A549 (cell line): ENCODE measurements around the gene PIR.

ENCODE experiments used
- CTCF ChIP-seq: fragments of >200 bp; sonication (Bioruptor Twin); formaldehyde crosslinking; IDR thresholded peaks from 3 replicates; pipeline ENCODE4 v1.5.1; 2016
- E2F6 ChIP-seq: IDR thresholded peaks from 2 replicates; pipeline ENCODE4 v1.6.1; 2012; ENCODE audit warnings: low read depth, borderline replicate concordance
- ELK1 ChIP-seq: fragments of 150-350 bp; IDR thresholded peaks from 2 replicates; pipeline ENCODE4 v1.6.1; 2014; ENCODE audit warnings: low read depth, mild to moderate bottlenecking, low read length
- EP300 ChIP-seq, 2 experiments: fragments of >200 bp; sonication (Bioruptor Twin); formaldehyde crosslinking; IDR thresholded peaks; 2 replicates in 1 of 2; 3 replicates in 1 of 2; pipeline ENCODE4 v1.6.1; 2016 to 2017
- ESRRA ChIP-seq: fragments of 150-350 bp; IDR thresholded peaks from 2 replicates; pipeline ENCODE4 v1.6.1; 2014; ENCODE audit warnings: mild to moderate bottlenecking, low read length, borderline replicate concordance
- MYC ChIP-seq: IDR thresholded peaks from 2 replicates; pipeline ENCODE4 v1.6.1; 2012; ENCODE audit warnings: mild to moderate bottlenecking, inconsistent platforms, low read length, improper control_type of control experiment, borderline replicate concordance
- PHF8 ChIP-seq: fragments of 200-600 bp; sonication (generic); IDR thresholded peaks from 2 replicates; pipeline ENCODE4 v1.6.1; 2016; ENCODE audit warnings: low read depth, mild to moderate bottlenecking, antibody characterized with exemption, moderate library complexity, borderline replicate concordance
- POLR2A ChIP-seq: IDR thresholded peaks from 2 replicates; pipeline ENCODE4 v1.6.1; 2012; ENCODE audit warnings: mild to moderate bottlenecking, low read length
- RAD21 ChIP-seq, 2 experiments: fragments of >200 bp in 1 of 2; sonication (Bioruptor Twin) in 1 of 2; formaldehyde crosslinking in 1 of 2; IDR thresholded peaks in 1 of 2; conservative IDR thresholded peaks in 1 of 2; 2 replicates in 1 of 2; 3 replicates in 1 of 2; pipeline ENCODE4 v1.6.1; 2012 to 2018; ENCODE audit warnings: inconsistent platforms in 1 of 2
- SMC3 ChIP-seq: fragments of >200 bp; sonication (Bioruptor Twin); formaldehyde crosslinking; IDR thresholded peaks from 3 replicates; pipeline ENCODE4 v1.6.1; 2018; ENCODE audit warnings: inconsistent platforms
- TF ChIP-seq, protein P1 (sequence below): fragments of 250-450 bp; sonication (Bioruptor Pico); IDR thresholded peaks from 2 replicates; pipeline ENCODE4 v1.5.0; 2021; ENCODE audit warnings: mild to moderate bottlenecking, moderate library complexity, borderline replicate concordance
- TF ChIP-seq, protein P2 (sequence below): fragments of 450-650 bp; IDR thresholded peaks from 2 replicates; pipeline ENCODE4 v1.6.1; 2014; ENCODE audit warnings: antibody characterized with exemption

- TF ChIP-seq CTCF (no peak), E2F6 (no peak), POLR2A (no peak), EP300 (IDR thresholded peaks at IDR 0.05) (no peak), MYC (no peak), ESRRA (no peak), ELK1 (no peak), SMC3 (no peak), PHF8 (no peak), RAD21 (conservative IDR thresholded peaks at IDR 0.05 in 1 of 2, IDR thresholded peaks at IDR 0.05 in 1 of 2) (no peak)
- TF ChIP-seq, protein P1, sequence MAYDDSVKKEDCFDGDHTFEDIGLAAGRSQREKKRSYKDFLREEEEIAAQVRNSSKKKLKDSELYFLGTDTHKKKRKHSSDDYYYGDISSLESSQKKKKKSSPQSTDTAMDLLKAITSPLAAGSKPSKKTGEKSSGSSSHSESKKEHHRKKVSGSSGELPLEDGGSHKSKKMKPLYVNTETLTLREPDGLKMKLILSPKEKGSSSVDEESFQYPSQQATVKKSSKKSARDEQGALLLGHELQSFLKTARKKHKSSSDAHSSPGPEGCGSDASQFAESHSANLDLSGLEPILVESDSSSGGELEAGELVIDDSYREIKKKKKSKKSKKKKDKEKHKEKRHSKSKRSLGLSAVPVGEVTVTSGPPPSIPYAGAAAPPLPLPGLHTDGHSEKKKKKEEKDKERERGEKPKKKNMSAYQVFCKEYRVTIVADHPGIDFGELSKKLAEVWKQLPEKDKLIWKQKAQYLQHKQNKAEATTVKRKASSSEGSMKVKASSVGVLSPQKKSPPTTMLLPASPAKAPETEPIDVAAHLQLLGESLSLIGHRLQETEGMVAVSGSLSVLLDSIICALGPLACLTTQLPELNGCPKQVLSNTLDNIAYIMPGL (CRISPR knock-in tag): no peak
- TF ChIP-seq, protein P2, sequence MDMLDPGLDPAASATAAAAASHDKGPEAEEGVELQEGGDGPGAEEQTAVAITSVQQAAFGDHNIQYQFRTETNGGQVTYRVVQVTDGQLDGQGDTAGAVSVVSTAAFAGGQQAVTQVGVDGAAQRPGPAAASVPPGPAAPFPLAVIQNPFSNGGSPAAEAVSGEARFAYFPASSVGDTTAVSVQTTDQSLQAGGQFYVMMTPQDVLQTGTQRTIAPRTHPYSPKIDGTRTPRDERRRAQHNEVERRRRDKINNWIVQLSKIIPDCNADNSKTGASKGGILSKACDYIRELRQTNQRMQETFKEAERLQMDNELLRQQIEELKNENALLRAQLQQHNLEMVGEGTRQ: no peak
These were observed 664 bp downstream of the PIR start for GRCh38 chrX:15492469-15492868.
